ENCODE data around the gene RNF152.

DNA sequence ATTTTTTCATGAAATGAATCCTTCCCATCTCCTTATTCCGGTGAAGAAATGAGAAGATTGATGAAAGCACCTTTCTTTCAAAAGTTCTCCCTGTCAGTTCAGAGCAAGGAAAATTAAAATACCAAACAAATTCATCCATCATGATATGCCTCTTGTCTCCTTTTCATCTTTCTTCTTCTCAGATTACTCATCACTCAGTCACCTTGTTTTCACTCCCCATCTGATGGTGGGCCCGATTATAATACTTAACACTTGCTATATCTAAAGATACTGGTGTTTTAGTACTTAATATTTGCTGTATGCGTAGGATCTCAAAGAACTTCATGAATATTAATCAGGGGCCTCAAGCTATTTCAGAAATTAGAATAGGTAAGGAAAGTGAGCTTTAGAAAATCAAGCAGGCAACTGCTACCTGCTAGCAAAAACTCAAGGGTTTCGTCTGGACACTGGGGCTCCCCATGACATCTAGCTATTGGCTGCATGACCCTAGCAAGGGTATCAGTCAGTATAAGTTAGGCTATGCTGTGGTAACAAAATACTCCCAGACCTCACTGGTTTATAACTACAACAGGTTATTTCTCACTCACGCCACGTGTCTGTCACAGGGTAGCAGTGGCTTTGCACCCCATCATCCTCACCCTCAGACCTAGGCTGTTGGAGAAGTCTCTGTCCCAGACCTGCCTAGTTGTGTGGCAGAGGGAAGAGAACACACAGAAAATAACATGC is 39.0 kb upstream of the RNF152 start:
- no peak for TF ChIP-seq CTCF (conservative IDR thresholded peaks at IDR 0.05; ENCODE audit: low read depth, low read length)
- TF ChIP-seq MAFK (IDR thresholded peaks at IDR 0.05; ENCODE audit: low read depth, low read length), result no peak
- no peak for TF ChIP-seq RFX5 (IDR thresholded peaks at IDR 0.05; ENCODE audit: low read depth, low read length)
- TF ChIP-seq SMC3 (IDR thresholded peaks at IDR 0.05; ENCODE audit: low read depth, low read length), result no peak
- TF ChIP-seq POLR2A (IDR thresholded peaks at IDR 0.05; ENCODE audit: low read depth, low read length), result no peak
- no peak for TF ChIP-seq MAZ (IDR thresholded peaks at IDR 0.05; ENCODE audit: borderline replicate concordance, low read depth, low read length)
- TF ChIP-seq MXI1 (IDR thresholded peaks at IDR 0.05; ENCODE audit: borderline replicate concordance, low read depth, low read length), result no peak
- no peak for TF ChIP-seq CEBPB (IDR thresholded peaks at IDR 0.05; ENCODE audit: low read depth, low read length)
- TF ChIP-seq USF2 (IDR thresholded peaks at IDR 0.05; ENCODE audit: low read depth, low read length), result no peak

All from IMR-90 (cell line).